ENCODE results near the gene TRPM4. TPM values are rescaled to one million over a fixed set of nuclear protein-coding genes. Genes with fewer than 3 reads are reported as not detected.
"Not testable (repeated sequence)": the region's sequence is repeated elsewhere in the genome, so short reads cannot be mapped to it uniquely, and the experiment has no call there.

TRPM4 gene
- total and polyA plus RNA-seq, 4 donors, result 21.3 to 59.1 (median 49.5) TPM

DNA sequence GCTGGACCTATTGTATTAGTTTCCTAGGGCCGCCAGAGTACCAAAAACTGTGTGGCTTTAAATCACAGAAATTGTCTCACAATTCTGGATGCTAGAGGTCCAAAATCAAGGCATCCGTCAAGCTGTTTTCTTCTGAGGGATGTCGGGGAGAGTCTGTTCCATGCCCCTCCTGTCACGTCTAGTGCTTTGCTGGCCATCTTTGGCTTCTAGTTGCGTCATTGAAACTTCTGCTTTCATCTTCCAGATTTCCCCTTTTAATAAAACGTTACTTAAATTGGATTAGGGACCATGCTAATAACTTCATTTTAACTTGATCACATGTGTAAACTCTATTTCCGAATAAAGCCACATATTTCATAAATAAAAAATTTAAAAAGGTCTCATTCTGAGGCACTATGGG is 47.5 kb downstream of the TRPM4 start:
- Histone ChIP-seq H3K9me3 (ENCODE audit: control insufficient read depth, low read length) (no peaks in the 10 kb centered on the region), H3K27me3 (ENCODE audit: control insufficient read depth in 1 of 2, insufficient read depth in 2 of 2, low read length in 1 of 2) (no peaks in the 10 kb centered on the region), H3K4me1 (ENCODE audit: control insufficient read depth in 1 of 2, insufficient read depth in 2 of 2, low read length in 2 of 2) (no peaks in the 10 kb centered on the region), H3K27ac (ENCODE audit: low read depth in 1 of 2, low read length in 2 of 2) (no peak overlapping the region), H3K4me3 (ENCODE audit: low read length in 2 of 2) (no peak overlapping the region), H3K36me3 (ENCODE audit: control insufficient read depth in 1 of 2, insufficient read depth in 2 of 2, low read length in 1 of 2) (peaks cover 0 to 3% of the 10 kb centered on the region in 2 donors)
- no peak for ATAC-seq (ENCODE audit: low FRiP score)
- WGBS, 2 donors, result 84 to 86% methylated on average over 7 of the region's 7 CpGs
- intact Hi-C loops (cut with DNase I), result loop anchor here in 1 of 2 donors (5.0 kb wide), 1 partner anchor 108 kb away; no protein-coding TSS in a partner anchor
- DNase-seq, result no peak

- H3K9me3 ChIP-seq (ENCODE audit: control insufficient read depth, low read length); ATAC-seq (ENCODE audit: low FRiP score); H3K27me3 ChIP-seq (ENCODE audit: control insufficient read depth in 1 of 2, insufficient read depth in 2 of 2, low read length in 1 of 2); H3K36me3 ChIP-seq (ENCODE audit: control insufficient read depth in 1 of 2, insufficient read depth in 2 of 2, low read length in 1 of 2); DNase-seq; H3K4me3 ChIP-seq (ENCODE audit: low read length in 2 of 2); H3K27ac ChIP-seq (ENCODE audit: low read depth in 1 of 2, low read length in 2 of 2); H3K4me1 ChIP-seq (ENCODE audit: control insufficient read depth in 1 of 2, insufficient read depth in 2 of 2, low read length in 2 of 2): not testable (repeated sequence)
- WGBS, 2 donors, result 88 to 90% methylated on average over 3 to 4 of the region's 4 CpGs
- intact Hi-C loops (cut with DNase I), result loop anchor here in 1 of 2 donors (5.0 kb wide), 1 partner anchor 112 kb away; no protein-coding TSS in a partner anchor
These were observed 51.9 kb downstream of the TRPM4 start for GRCh38 chr19:49209502-49209901.

DNA sequence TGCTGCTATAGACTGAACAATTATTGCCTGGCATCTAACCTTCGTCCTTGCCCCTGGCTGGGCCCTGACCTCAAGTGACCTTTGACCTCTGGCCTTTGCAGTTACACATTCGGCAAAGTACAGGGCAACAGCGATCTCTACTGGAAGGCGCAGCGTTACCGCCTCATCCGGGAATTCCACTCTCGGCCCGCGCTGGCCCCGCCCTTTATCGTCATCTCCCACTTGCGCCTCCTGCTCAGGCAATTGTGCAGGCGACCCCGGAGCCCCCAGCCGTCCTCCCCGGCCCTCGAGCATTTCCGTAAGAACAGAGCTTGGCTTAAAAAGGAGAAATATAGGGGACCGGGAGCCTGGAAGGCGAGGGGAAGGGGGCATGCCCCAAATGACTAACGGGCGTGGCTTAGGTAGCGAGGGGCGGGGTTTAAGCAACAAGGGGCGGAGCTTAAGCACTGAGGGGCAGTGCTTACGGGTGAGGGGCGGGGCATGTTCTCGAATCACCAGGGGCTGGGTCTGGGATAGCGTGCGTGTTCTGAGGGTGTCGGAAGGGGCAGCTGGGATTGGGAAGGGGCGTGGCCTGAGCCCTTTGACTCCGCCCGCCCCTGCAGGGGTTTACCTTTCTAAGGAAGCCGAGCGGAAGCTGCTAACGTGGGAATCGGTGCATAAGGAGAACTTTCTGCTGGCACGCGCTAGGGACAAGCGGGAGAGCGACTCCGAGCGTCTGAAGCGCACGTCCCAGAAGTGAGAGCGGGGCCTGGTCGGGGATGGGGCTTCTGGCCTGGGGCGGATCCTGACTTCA is 52.7 kb downstream of the TRPM4 start:
- H3K9me3 ChIP-seq (ENCODE audit: control insufficient read depth, low read length), result no peaks in the 10 kb centered on the region
- H3K4me3 ChIP-seq (ENCODE audit: low read length in 2 of 2), result no peak overlapping the region
- ATAC-seq (ENCODE audit: low FRiP score), result peak; percentile 22
- H3K27ac ChIP-seq (ENCODE audit: low read depth in 1 of 2, low read length in 2 of 2), result no peak overlapping the region
- H3K36me3 ChIP-seq (ENCODE audit: control insufficient read depth in 1 of 2, insufficient read depth in 2 of 2, low read length in 1 of 2), result no peaks in the 10 kb centered on the region
- WGBS, 2 donors, result 58 to 62% methylated on average over 50 of the region's 50 CpGs
- H3K4me1 ChIP-seq (ENCODE audit: control insufficient read depth in 1 of 2, insufficient read depth in 2 of 2, low read length in 2 of 2), result no peaks in the 10 kb centered on the region
- H3K27me3 ChIP-seq (ENCODE audit: control insufficient read depth in 1 of 2, insufficient read depth in 2 of 2, low read length in 1 of 2), result no peaks in the 10 kb centered on the region
- intact Hi-C loops (cut with DNase I), result no loop called here
- DNase-seq, result peak in 1 of 2 donors; percentile 53

DNA sequence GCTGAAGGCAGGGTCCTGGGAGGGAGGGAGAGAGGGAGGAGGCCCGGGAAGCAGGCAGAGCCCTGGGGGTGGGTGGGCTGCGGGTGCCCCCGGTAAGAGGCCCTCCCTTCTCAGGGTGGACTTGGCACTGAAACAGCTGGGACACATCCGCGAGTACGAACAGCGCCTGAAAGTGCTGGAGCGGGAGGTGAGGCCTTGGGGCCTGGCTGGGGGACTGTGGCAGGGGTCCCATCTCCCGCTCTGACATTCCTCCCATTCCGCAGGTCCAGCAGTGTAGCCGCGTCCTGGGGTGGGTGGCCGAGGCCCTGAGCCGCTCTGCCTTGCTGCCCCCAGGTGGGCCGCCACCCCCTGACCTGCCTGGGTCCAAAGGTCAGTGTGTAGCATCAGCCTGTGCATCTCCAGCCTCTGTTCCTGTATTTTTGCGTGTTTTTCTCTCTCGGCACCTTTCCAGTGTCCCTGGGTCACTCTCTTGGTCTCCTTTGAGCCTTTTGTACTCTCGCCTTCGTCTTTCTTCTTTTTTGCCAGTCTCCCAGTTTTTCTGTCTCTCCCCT is 53.4 kb downstream of the TRPM4 start:
- intact Hi-C loops (cut with DNase I), result no loop called here
- ATAC-seq (ENCODE audit: low FRiP score), result peak; percentile 26
- no peak overlapping the region for H3K4me3 ChIP-seq (ENCODE audit: low read length in 2 of 2)

GRCh38 chr19:49212016-49212701 is 54.6 kb downstream of the TRPM4 start:
- H3K9me3 ChIP-seq (ENCODE audit: control insufficient read depth, low read length), result no peaks in the 10 kb centered on the region
- intact Hi-C loops (cut with DNase I), result no loop called here
- no peak overlapping the region for H3K4me3 ChIP-seq (ENCODE audit: low read length in 2 of 2)
- H3K27me3 ChIP-seq (ENCODE audit: control insufficient read depth in 1 of 2, insufficient read depth in 2 of 2, low read length in 1 of 2), result no peaks in the 10 kb centered on the region
- ATAC-seq (ENCODE audit: low FRiP score) (no peak), DNase-seq (no peak)
- H3K4me1 ChIP-seq (ENCODE audit: control insufficient read depth in 1 of 2, insufficient read depth in 2 of 2, low read length in 2 of 2), result no peaks in the 10 kb centered on the region
- H3K27ac ChIP-seq (ENCODE audit: low read depth in 1 of 2, low read length in 2 of 2), result no peak overlapping the region
- H3K36me3 ChIP-seq (ENCODE audit: control insufficient read depth in 1 of 2, insufficient read depth in 2 of 2, low read length in 1 of 2), result no peaks in the 10 kb centered on the region
- 60 to 64% methylated on average over 7 of the region's 7 CpGs for WGBS, 2 donors

More for the DNA sequence above, 53.4 kb downstream of the TRPM4 start:
- Histone ChIP-seq H3K27ac (ENCODE audit: low read depth in 1 of 2, low read length in 2 of 2) (no peak overlapping the region), H3K36me3 (ENCODE audit: control insufficient read depth in 1 of 2, insufficient read depth in 2 of 2, low read length in 1 of 2) (no peaks in the 10 kb centered on the region), H3K4me1 (ENCODE audit: control insufficient read depth in 1 of 2, insufficient read depth in 2 of 2, low read length in 2 of 2) (no peaks in the 10 kb centered on the region), H3K9me3 (ENCODE audit: control insufficient read depth, low read length) (no peaks in the 10 kb centered on the region), H3K27me3 (ENCODE audit: control insufficient read depth in 1 of 2, insufficient read depth in 2 of 2, low read length in 1 of 2) (no peaks in the 10 kb centered on the region)
- no peak for DNase-seq
- 80 to 81% methylated on average over 19 of the region's 19 CpGs for WGBS, 2 donors

DNA sequence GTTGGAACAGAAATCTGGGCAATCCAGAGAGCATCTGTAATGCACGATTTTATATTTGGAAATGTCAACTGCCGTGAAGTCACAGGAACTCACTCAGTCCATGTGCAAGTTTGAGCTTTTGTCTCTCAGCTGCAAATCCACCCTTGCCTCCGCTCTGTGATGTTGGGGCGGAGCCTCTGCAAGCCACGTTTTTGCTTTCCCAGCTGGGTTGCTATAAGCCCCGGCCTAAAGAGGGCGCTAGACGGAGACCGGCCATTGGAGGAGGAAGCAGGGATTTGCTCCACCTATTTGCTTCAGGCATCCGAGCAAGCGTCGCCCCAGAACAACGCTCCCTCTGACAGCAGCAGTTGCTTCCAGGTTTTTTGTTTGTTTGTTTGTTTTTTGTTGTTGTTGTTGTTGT is 56.2 kb downstream of the TRPM4 start:
- H3K27me3 ChIP-seq (ENCODE audit: control insufficient read depth in 1 of 2, insufficient read depth in 2 of 2, low read length in 1 of 2), result no peaks in the 10 kb centered on the region
- no peaks in the 10 kb centered on the region for H3K36me3 ChIP-seq (ENCODE audit: control insufficient read depth in 1 of 2, insufficient read depth in 2 of 2, low read length in 1 of 2)
- H3K4me1 ChIP-seq (ENCODE audit: control insufficient read depth in 1 of 2, insufficient read depth in 2 of 2, low read length in 2 of 2), result no peaks in the 10 kb centered on the region
- DNase-seq (no peak), ATAC-seq (ENCODE audit: low FRiP score) (no peak)
- H3K4me3 ChIP-seq (ENCODE audit: low read length in 2 of 2), result no peak overlapping the region
- intact Hi-C loops (cut with DNase I), result no loop called here
- no peaks in the 10 kb centered on the region for H3K9me3 ChIP-seq (ENCODE audit: control insufficient read depth, low read length)
- no peak overlapping the region for H3K27ac ChIP-seq (ENCODE audit: low read depth in 1 of 2, low read length in 2 of 2)
- WGBS, 2 donors, result 85% methylated on average over 13 of the region's 13 CpGs

DNA sequence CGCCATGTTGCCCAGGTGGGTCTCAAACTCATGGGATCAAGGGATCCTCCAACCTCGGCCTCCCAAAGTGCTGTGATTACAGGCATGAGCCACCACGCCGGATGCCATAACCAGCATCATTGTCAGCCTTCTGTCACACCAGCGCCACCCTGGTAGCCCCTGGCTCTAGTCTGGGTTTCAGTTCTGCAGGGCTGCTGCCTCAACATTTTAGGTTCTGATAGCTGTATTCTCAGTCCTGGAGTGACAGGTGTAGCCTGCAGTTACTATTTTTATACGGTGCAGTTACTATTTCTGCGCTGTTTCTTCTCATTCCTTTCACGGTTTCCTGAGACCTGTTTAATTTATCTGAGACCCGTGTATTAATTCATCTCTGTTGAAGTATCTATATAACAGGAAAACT is 57.1 kb downstream of the TRPM4 start:
- intact Hi-C loops (cut with DNase I), result no loop called here
- 75 to 81% methylated on average over 9 of the region's 9 CpGs for WGBS, 2 donors
- no peak overlapping the region for H3K4me3 ChIP-seq (ENCODE audit: low read length in 2 of 2)
- no peaks in the 10 kb centered on the region for H3K27me3 ChIP-seq (ENCODE audit: control insufficient read depth in 1 of 2, insufficient read depth in 2 of 2, low read length in 1 of 2)
- no peaks in the 10 kb centered on the region for H3K36me3 ChIP-seq (ENCODE audit: control insufficient read depth in 1 of 2, insufficient read depth in 2 of 2, low read length in 1 of 2)
- no peak overlapping the region for H3K27ac ChIP-seq (ENCODE audit: low read depth in 1 of 2, low read length in 2 of 2)
- DNase-seq, result no peak
- no peak for ATAC-seq (ENCODE audit: low FRiP score)
- no peaks in the 10 kb centered on the region for H3K9me3 ChIP-seq (ENCODE audit: control insufficient read depth, low read length)
- H3K4me1 ChIP-seq (ENCODE audit: control insufficient read depth in 1 of 2, insufficient read depth in 2 of 2, low read length in 2 of 2), result no peaks in the 10 kb centered on the region

GRCh38 chr19:49216071-49216470 is 58.5 kb downstream of the TRPM4 start:
- no peak for DNase-seq

More at GRCh38 chr19:49216071-49216470, 58.5 kb downstream of the TRPM4 start:
- H3K27me3 ChIP-seq (ENCODE audit: control insufficient read depth in 1 of 2, insufficient read depth in 2 of 2, low read length in 1 of 2), result no peaks in the 10 kb centered on the region
- H3K27ac ChIP-seq (ENCODE audit: low read depth in 1 of 2, low read length in 2 of 2), result no peak overlapping the region
- no peak for ATAC-seq (ENCODE audit: low FRiP score)
- intact Hi-C loops (cut with DNase I), result no loop called here
- WGBS, 2 donors, result 65 to 70% methylated on average over 10 of the region's 10 CpGs
- H3K9me3 ChIP-seq (ENCODE audit: control insufficient read depth, low read length), result no peaks in the 10 kb centered on the region
- H3K4me3 ChIP-seq (ENCODE audit: low read length in 2 of 2), result no peak overlapping the region
- no peaks in the 10 kb centered on the region for H3K4me1 ChIP-seq (ENCODE audit: control insufficient read depth in 1 of 2, insufficient read depth in 2 of 2, low read length in 2 of 2)
- no peaks in the 10 kb centered on the region for H3K36me3 ChIP-seq (ENCODE audit: control insufficient read depth in 1 of 2, insufficient read depth in 2 of 2, low read length in 1 of 2)
